Smooth muscle cell (in vitro differentiated cells): ENCODE results near the gene DPP6. TPM values are rescaled to one million over a fixed set of nuclear protein-coding genes. Genes with fewer than 3 reads are reported as not detected.

Source experiments
- DNase-seq: peaks from one replicate; lab custom pipeline; 2025; ENCODE audit not compliant: unreplicated experiment; lab: John Stamatoyannopoulos, UW
- H2AFZ ChIP-seq: fragments of 200-600 bp; sonication (generic); 2 replicates; pipeline ENCODE4 v1.6.0; 2016; ENCODE audit warnings: antibody characterized with exemption, low read depth, mild to moderate bottlenecking
- H3F3A ChIP-seq: fragments of 200-600 bp; sonication (generic); 2 replicates; pipeline ENCODE4 v1.6.0; 2017; ENCODE audit warnings: antibody characterized with exemption, low read depth
- H3K27ac ChIP-seq: fragments of 200-600 bp; sonication (generic); 2 replicates; pipeline ENCODE4 v1.5.1; 2016; ENCODE audit warnings: low read depth, mild to moderate bottlenecking
- H3K27me3 ChIP-seq: fragments of 200-600 bp; sonication (generic); 2 replicates; pipeline ENCODE4 v1.6.1; 2016; ENCODE audit warnings: low read depth, mild to moderate bottlenecking
- H3K36me3 ChIP-seq: fragments of 200-600 bp; sonication (generic); 2 replicates; pipeline ENCODE4 v1.5.1; 2016; ENCODE audit warnings: low read depth
- H3K4me1 ChIP-seq: fragments of 200-600 bp; sonication (generic); 2 replicates; pipeline ENCODE4 v1.5.1; 2016; ENCODE audit warnings: low read depth
- H3K4me2 ChIP-seq: fragments of 200-600 bp; sonication (generic); 2 replicates; pipeline ENCODE4 v1.6.0; 2016; ENCODE audit warnings: mild to moderate bottlenecking
- H3K4me3 ChIP-seq: fragments of 200-600 bp; sonication (generic); 2 replicates; pipeline ENCODE4 v1.5.1; 2016; ENCODE audit warnings: mild to moderate bottlenecking
- H3K79me2 ChIP-seq: fragments of 200-600 bp; sonication (generic); 2 replicates; pipeline ENCODE4 v1.6.0; 2016; ENCODE audit warnings: low read depth, mild to moderate bottlenecking
- H3K9ac ChIP-seq: fragments of 200-600 bp; sonication (generic); 2 replicates; pipeline ENCODE4 v1.6.0; 2016; ENCODE audit warnings: low read depth
- H3K9me3 ChIP-seq: fragments of 200-600 bp; sonication (generic); replicated peaks from 2 replicates; pipeline ENCODE4 v1.5.1; 2016; ENCODE audit warnings: low read depth
- H4K20me1 ChIP-seq: fragments of 200-600 bp; sonication (generic); 2 replicates; pipeline ENCODE4 v1.6.0; 2016; ENCODE audit warnings: low read depth
- CTCF ChIP-seq: fragments of 200-600 bp; sonication (generic); IDR thresholded peaks from 2 replicates; pipeline ENCODE4 v1.5.1; 2017; ENCODE audit warnings: borderline replicate concordance, mild to moderate bottlenecking, antibody characterized with exemption; ENCODE audit not compliant: insufficient read depth, poor library complexity, severe bottlenecking
- WGBS: methylation state at CpG from one replicate; pipeline ENCODE4 v1.1.7; 2016; ENCODE audit warnings: low lambda C conversion rate; 5-methylcytosine and 5-hydroxymethylcytosine counted together
- polyA plus RNA-seq: library from polyadenylated mRNA; unstranded; fragments of >200 nt; fragmentation: Nextera tagmentation; extraction: Ambion mirVana; gene quantifications from 2 replicates; pipeline ENCODE4 v1.2.1, GENCODE V29; 2016
- total RNA-seq: library from RNA; depleted of rRNA; stranded (reverse); fragments of >200 nt; gene quantifications from 2 replicates; pipeline ENCODE4 v1.2.3, GENCODE V29; 2014

The DPP6 gene
- total and polyA plus RNA-seq, 2 experiments from 2014 or later, result 0.72 TPM; not detected in 1

GRCh38 chr7:154517768-154518167 is 465.6 kb downstream of the DPP6 start:
- 75% methylated on average over 10 of the region's 10 CpGs for WGBS
- Histone ChIP-seq H3K4me2 (no peak overlapping the region), H4K20me1 (no peaks in the 10 kb centered on the region), H3K4me1 (no peaks in the 10 kb centered on the region), H3K79me2 (no peaks in the 10 kb centered on the region), H3K9me3 (no peaks in the 10 kb centered on the region), H3K36me3 (no peaks in the 10 kb centered on the region), H3K27me3 (no peaks in the 10 kb centered on the region), H2AFZ (no peak overlapping the region), H3K27ac (no peak overlapping the region), H3K9ac (no peak overlapping the region), H3K4me3 (no peak overlapping the region), H3F3A (no peaks in the 10 kb centered on the region)
- no peak for DNase-seq
- no peak for TF ChIP-seq CTCF

- TF ChIP-seq CTCF, result no peak
Observed at GRCh38 chr7:154519229-154519628, 467.0 kb downstream of the DPP6 start.

GRCh38 chr7:154530136-154530535 is 477.9 kb downstream of the DPP6 start:
- Histone ChIP-seq H3K79me2 (no peaks in the 10 kb centered on the region), H2AFZ (no peak overlapping the region), H4K20me1 (no peaks in the 10 kb centered on the region), H3K9me3 (no peaks in the 10 kb centered on the region), H3K36me3 (no peaks in the 10 kb centered on the region), H3K4me1 (no peaks in the 10 kb centered on the region), H3K27ac (no peak overlapping the region), H3K27me3 (no peaks in the 10 kb centered on the region), H3K4me3 (no peak overlapping the region), H3K9ac (no peak overlapping the region), H3K4me2 (no peak overlapping the region), H3F3A (no peaks in the 10 kb centered on the region)
- TF ChIP-seq CTCF, result no peak
- DNase-seq, result no peak
- WGBS, result 95% methylated on average over 1 of the region's 1 CpG

More at GRCh38 chr7:154519229-154519628, 467.0 kb downstream of the DPP6 start:
- Histone ChIP-seq H3K79me2 (no peaks in the 10 kb centered on the region), H3K27me3 (no peaks in the 10 kb centered on the region), H2AFZ (no peak overlapping the region), H3K9me3 (no peaks in the 10 kb centered on the region), H3K27ac (no peak overlapping the region), H3K36me3 (no peaks in the 10 kb centered on the region), H3K4me2 (no peak overlapping the region), H4K20me1 (no peaks in the 10 kb centered on the region), H3K4me3 (no peak overlapping the region), H3F3A (no peaks in the 10 kb centered on the region), H3K9ac (no peak overlapping the region), H3K4me1 (no peaks in the 10 kb centered on the region)
- no peak for DNase-seq
- 64% methylated on average over 4 of the region's 4 CpGs for WGBS

- peak overlapping the region; percentile 57 for H3K27ac ChIP-seq
- no peaks in the 10 kb centered on the region for H3K79me2 ChIP-seq
- no peaks in the 10 kb centered on the region for H3F3A ChIP-seq
- no peaks in the 10 kb centered on the region for H3K9me3 ChIP-seq
- H3K9ac ChIP-seq, result no peak overlapping the region
- peaks cover 4% of the 10 kb centered on the region for H3K27me3 ChIP-seq
- no peak overlapping the region for H3K4me3 ChIP-seq
- no peak for TF ChIP-seq CTCF
- H3K4me2 ChIP-seq, result no peak overlapping the region
- H4K20me1 ChIP-seq, result no peaks in the 10 kb centered on the region
- no peaks in the 10 kb centered on the region for H3K4me1 ChIP-seq
- no peak for DNase-seq
- no peaks in the 10 kb centered on the region for H3K36me3 ChIP-seq
- no peak overlapping the region for H2AFZ ChIP-seq
Observed at GRCh38 chr7:154532771-154533170, 480.6 kb downstream of the DPP6 start.
